ENCODE measurements around the gene ZNF57. TPM values are rescaled to one million over a fixed set of nuclear protein-coding genes. Genes with fewer than 3 reads are reported as not detected.
"Not testable (repeated sequence)": the region's sequence is repeated elsewhere in the genome, so short reads cannot be mapped to it uniquely, and the experiment has no call there.

ZNF57 gene
- total RNA-seq, 1 donor from 2014 or later = 3.0 TPM

DNA sequence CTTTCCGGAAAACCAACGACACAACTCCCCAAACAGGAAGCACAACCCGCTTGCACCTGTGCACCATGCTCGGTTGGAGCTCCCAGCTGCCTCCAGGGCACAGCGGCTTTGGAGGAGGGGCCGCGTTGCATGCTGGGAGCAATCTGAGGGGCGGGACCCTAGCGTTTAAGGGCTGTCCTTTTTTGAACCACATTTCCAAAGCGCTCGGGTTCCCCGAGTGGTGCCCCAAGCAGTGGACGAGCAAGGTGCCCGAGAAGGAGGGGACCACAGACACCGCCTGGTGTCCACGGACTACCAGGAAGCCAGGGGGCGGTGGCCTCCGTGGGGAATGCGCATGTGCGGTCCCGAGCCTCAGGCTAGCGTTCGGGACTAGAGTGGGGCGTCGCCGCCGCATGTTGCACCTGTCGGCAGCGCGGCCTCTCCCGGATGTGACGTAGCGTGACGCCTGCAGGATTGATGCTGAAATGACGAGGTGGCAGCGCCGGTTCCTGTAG is 11.9 kb upstream of the ZNF57 start:
- no peak for DNase-seq (ENCODE audit: low read depth)
- TF ChIP-seq, protein P1, sequence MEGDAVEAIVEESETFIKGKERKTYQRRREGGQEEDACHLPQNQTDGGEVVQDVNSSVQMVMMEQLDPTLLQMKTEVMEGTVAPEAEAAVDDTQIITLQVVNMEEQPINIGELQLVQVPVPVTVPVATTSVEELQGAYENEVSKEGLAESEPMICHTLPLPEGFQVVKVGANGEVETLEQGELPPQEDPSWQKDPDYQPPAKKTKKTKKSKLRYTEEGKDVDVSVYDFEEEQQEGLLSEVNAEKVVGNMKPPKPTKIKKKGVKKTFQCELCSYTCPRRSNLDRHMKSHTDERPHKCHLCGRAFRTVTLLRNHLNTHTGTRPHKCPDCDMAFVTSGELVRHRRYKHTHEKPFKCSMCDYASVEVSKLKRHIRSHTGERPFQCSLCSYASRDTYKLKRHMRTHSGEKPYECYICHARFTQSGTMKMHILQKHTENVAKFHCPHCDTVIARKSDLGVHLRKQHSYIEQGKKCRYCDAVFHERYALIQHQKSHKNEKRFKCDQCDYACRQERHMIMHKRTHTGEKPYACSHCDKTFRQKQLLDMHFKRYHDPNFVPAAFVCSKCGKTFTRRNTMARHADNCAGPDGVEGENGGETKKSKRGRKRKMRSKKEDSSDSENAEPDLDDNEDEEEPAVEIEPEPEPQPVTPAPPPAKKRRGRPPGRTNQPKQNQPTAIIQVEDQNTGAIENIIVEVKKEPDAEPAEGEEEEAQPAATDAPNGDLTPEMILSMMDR (IDR thresholded peaks at IDR 0.05; ENCODE audit: insufficient read depth, low read length, poor library complexity, severe bottlenecking) = no peak
- no peak overlapping the region for H3K4me3 ChIP-seq (ENCODE audit: low read depth, low read length)
- H3K36me3 ChIP-seq (ENCODE audit: control insufficient read depth, insufficient read depth, low read length) = no peaks in the 10 kb centered on the region
- H3K27me3 ChIP-seq (ENCODE audit: control insufficient read depth, insufficient read depth, low read length) = no peaks in the 10 kb centered on the region

GRCh38 chr19:2890531-2890930 is 10.2 kb upstream of the ZNF57 start:
- DNase-seq (ENCODE audit: low read depth); H3K4me3 ChIP-seq (ENCODE audit: low read depth, low read length); H3K36me3 ChIP-seq (ENCODE audit: control insufficient read depth, insufficient read depth, low read length); H3K27me3 ChIP-seq (ENCODE audit: control insufficient read depth, insufficient read depth, low read length): not testable (repeated sequence)

DNA sequence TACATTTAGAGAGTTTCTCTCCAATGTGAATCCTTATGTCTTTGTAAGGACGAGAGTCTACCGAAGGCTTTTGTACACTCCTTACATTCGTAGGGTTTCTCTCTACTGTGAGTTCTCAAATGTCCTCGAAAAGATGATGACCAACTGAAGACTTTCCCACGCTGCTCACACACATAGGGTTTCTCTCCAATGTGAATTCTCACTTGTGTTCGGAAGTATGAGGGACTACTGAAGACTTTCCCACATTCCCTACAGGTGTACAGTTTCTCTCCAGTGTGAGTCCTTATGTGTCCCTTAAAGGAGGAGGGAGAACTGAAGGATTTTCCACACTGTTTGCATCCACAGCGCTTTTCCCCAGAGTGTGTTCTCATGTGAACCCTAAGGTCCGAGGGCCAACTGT is 4.0 kb upstream of the ZNF57 start:
- TF ChIP-seq, protein P1 (IDR thresholded peaks at IDR 0.05; ENCODE audit: insufficient read depth, low read length, poor library complexity, severe bottlenecking) = no peak
- Histone ChIP-seq H3K36me3 (ENCODE audit: control insufficient read depth, insufficient read depth, low read length) (no peaks in the 10 kb centered on the region), H3K27me3 (ENCODE audit: control insufficient read depth, insufficient read depth, low read length) (no peaks in the 10 kb centered on the region), H3K4me3 (ENCODE audit: low read depth, low read length) (no peak overlapping the region)
- DNase-seq (ENCODE audit: low read depth) = no peak

DNA sequence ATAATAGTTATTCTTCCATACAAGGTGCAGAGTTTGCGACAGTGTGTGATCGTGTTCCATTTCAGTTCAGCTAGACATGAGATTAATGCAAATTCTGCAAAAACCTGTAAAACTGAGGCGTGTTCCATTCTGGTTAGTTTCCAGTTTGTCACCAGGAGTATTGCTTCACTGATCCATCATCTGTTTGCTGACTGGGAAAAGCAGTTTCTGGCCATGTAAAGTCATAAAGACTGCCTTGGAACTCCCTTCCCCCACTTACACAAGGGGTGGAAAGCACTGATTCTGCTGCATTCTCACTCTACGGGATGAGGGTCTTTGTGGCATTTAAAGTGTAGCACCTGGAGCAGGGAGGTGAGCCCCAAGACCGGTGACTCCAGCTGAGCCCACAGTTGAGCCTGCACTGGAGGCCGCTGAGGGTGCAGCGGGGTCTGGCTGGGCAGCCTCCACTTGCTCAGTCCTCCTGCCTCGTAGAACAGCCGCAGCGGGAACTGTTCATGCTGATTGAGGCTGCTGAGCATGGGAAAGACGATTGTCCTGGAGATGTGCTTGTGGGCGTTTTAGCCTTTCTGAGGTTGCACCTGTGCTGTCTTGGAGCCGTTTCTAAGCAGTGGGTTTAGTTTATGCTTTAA is 2.0 kb downstream of the ZNF57 start:
- H3K27me3 ChIP-seq (ENCODE audit: control insufficient read depth, insufficient read depth, low read length) = no peaks in the 10 kb centered on the region
- DNase-seq (ENCODE audit: low read depth) = no peak
- H3K36me3 ChIP-seq (ENCODE audit: control insufficient read depth, insufficient read depth, low read length) = no peaks in the 10 kb centered on the region
- TF ChIP-seq, protein P1 (IDR thresholded peaks at IDR 0.05; ENCODE audit: insufficient read depth, low read length, poor library complexity, severe bottlenecking) = no peak
- H3K4me3 ChIP-seq (ENCODE audit: low read depth, low read length) = no peak overlapping the region

- DNase-seq (ENCODE audit: low read depth); H3K27me3 ChIP-seq (ENCODE audit: control insufficient read depth, insufficient read depth, low read length); H3K4me3 ChIP-seq (ENCODE audit: low read depth, low read length); H3K36me3 ChIP-seq (ENCODE audit: control insufficient read depth, insufficient read depth, low read length): not testable (repeated sequence)
These were observed 2.6 kb downstream of the ZNF57 start for GRCh38 chr19:2903326-2903725.

DNA sequence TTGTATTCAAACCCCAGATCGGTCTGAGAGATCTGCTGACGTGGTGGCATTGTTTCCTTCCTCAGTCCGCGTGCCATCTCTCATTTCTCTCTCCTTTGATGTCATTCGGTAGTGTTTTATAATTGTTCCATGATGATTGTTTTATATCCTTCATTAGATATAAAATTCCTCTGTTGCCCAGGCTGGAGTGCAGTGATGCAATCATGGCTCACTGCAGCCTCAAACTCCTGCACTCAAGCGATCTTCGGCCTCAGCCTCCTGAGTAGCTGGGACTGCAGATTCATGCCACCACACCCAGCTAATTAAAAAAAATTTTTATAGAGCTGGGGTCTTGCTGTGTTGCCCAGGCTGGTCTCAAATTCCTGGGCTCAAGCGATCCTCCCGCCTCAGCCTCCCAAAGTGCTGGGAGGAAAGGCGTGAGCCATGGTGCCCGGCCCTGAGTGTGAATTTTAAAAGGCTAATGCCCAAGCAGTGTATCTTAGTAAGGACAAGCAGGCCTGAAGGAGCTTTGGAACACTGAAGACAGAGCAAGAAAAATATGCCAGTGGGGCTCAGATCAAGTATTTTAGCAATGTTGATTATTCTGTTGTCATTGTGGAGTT is 5.3 kb downstream of the ZNF57 start:
- Histone ChIP-seq H3K4me3 (ENCODE audit: low read depth, low read length) (no peak overlapping the region), H3K36me3 (ENCODE audit: control insufficient read depth, insufficient read depth, low read length) (no peaks in the 10 kb centered on the region), H3K27me3 (ENCODE audit: control insufficient read depth, insufficient read depth, low read length) (no peaks in the 10 kb centered on the region)
- DNase-seq (ENCODE audit: low read depth) = no peak
- TF ChIP-seq, protein P1 (IDR thresholded peaks at IDR 0.05; ENCODE audit: insufficient read depth, low read length, poor library complexity, severe bottlenecking) = no peak

Data from kidney epithelial cell (primary cell).